Fibroblast of villous mesenchyme (primary cell): Measurements from ENCODE around the gene SPDYE2B. TPM values are rescaled to one million over a fixed set of nuclear protein-coding genes. Genes with fewer than 3 reads are reported as not detected.
"Not testable (repeated sequence)": the region's sequence is repeated elsewhere in the genome, so short reads cannot be mapped to it uniquely, and the experiment has no call there.

Experiments used
- DNase-seq: peaks from one replicate; pipeline ENCODE4 v3.0.0-alpha.2; 2010; ENCODE audit warnings: low read depth
- H3K4me3 ChIP-seq: 2 replicates; pipeline ENCODE4 v1.5.1; 2011; ENCODE audit warnings: low read depth, mild to moderate bottlenecking, low read length
- total RNA-seq: library from RNA; depleted of rRNA; stranded (reverse); fragments of >200 nt; gene quantifications from 2 replicates; pipeline ENCODE4 v1.2.3, GENCODE V29; 2012

SPDYE2B gene
- total RNA-seq, 1 donor, result not detected

- not testable (repeated sequence) for DNase-seq, H3K4me3 ChIP-seq
These were observed 13.2 kb upstream of the SPDYE2B start for GRCh38 chr7:102636956-102637355.

- not testable (repeated sequence) for H3K4me3 ChIP-seq, DNase-seq
These were observed 11.3 kb upstream of the SPDYE2B start for GRCh38 chr7:102638848-102639247.

DNA sequence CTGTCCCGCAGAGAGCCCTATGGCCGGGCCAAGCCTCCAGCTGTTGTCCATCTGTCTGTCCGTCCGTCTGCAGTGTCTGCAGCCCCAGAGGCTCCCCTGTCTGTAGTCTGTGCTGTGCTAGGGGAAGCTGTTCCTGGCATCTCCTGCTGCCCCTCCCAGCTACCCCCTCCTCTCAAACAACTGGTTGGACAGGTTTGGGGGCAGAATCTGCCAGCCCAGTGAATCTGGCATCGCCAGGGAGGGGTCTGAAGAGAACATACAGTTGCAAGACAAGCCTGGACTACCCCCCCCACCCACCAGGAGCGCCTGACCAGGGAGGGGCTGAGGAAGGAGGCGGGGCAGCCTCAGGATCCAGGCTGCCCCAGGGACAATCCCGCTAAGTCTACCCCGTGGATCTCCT lies 7.4 kb upstream of the SPDYE2B start, which contains the start of gene UPK3BL1:
Gene UPK3BL1, minus strand, starts transcription at position 101 of the 400 bp plus-strand sequence. Its CDS starts 50 bp downstream, at position 51.
- not testable (repeated sequence) for H3K4me3 ChIP-seq, DNase-seq

- H3K4me3 ChIP-seq, DNase-seq: not testable (repeated sequence)
These were observed 6.7 kb upstream of the SPDYE2B start for GRCh38 chr7:102643404-102643803.

GRCh38 chr7:102647813-102648212 lies 2.3 kb upstream of the SPDYE2B start:
- DNase-seq, H3K4me3 ChIP-seq: not testable (repeated sequence)

- not testable (repeated sequence) for H3K4me3 ChIP-seq, DNase-seq
These were observed 14.6 kb downstream of the SPDYE2B start for GRCh38 chr7:102664765-102665164.

- H3K4me3 ChIP-seq, DNase-seq: not testable (repeated sequence)
These were observed 16.7 kb downstream of the SPDYE2B start for GRCh38 chr7:102666850-102667249.

DNA sequence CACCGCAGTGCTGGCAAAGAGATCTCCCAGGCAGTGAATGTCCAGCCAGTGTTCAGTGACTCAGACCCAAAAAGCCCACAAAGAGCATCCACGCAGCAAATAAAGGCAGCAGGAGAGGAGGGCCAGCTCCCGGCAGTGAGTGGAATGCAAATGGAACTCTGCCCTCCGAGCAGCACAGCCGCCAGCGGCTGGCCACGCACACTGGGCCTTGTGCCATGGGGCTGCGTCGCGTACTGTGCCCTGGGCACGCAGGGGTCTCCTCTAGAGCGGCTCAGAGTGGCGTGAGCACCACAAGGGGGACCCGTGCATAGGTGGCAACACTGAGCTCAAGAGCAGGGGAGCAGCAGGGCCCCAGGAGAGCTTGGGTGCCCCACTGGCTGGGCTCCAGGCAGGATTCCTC lies 17.4 kb downstream of the SPDYE2B start:
- not testable (repeated sequence) for DNase-seq, H3K4me3 ChIP-seq

DNA sequence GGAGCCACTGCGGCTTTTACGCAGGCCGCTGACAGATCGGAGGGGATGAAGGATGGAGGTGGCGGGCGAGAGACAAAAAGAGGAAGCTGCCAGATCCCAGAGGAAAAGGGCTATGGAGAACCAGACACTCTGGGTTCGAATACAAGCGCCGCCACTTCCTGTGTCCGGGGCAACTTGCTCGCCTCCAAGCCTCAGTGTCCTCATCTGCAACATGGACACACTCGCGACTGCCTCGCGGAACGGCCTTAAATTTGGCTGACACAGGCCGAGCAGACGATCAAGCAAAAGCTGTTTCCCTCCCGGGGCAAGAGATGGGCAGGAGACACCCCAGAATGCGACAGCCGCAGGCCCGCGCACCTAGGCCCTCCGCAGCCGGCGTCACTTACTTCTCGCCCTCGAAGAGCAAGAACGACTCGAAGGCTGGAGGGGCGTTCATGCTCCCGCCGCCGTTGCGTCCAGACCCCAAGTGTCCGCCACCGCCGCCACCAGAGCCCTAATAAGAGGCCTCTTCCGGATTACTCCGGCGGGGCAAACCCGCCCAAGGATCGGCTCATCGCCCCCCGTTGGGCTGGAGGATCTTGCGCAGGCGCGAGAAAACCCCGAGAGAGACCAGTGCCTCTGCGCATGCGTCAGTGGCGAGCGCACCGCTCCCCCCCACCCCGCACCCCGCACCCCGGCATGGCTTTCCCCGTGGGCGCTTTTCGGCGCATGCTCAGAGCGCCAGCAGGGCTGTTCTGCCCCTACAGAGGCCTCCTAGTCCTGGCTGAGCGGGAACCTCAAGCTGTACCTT lies 21.2 kb downstream of the SPDYE2B start, which contains the start of gene POLR2J2:
Gene POLR2J2, minus strand, starts transcription at position 498 of the 790 bp plus-strand sequence. Its CDS starts 62 bp downstream, at position 436.
- peak; percentile 37 for DNase-seq

GRCh38 chr7:102671956-102672307 lies 21.8 kb downstream of the SPDYE2B start:
- not testable (repeated sequence) for DNase-seq, H3K4me3 ChIP-seq

More for the DNA sequence above, 21.2 kb downstream of the SPDYE2B start, which contains the start of gene POLR2J2:
- H3K4me3 ChIP-seq, result peak within 1 kb of the TSS; percentile 33

DNA sequence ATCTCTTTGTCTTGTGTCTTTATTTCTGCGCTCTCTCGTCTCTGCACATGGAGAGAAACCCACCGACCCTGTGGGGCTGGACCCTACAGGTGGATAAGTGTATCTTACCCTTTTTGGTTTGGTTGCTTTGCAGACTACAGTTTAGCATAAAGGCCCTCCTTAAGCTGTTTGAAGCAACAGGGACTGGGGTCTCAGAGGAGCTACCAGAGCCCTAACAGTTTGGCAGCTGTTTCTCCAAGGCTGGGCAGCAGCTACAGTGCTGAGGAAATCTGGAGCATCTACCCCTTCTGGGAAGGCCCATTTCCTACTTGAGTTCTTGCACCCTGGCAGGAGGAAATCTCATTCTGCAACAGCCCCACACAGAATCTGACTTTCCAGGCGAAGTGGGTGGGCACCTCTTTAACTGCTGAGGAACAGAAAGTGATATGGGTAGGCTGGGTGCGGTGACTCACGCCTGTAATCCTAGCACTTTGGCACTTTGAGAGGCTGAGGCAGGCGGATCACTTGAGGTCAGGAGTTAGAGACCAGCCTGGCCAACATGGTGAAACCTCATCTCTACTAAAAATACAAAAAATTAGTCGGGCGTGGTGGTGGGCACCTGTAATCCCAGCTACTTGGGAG lies 23.4 kb downstream of the SPDYE2B start:
- DNase-seq, H3K4me3 ChIP-seq: not testable (repeated sequence)

- H3K4me3 ChIP-seq, DNase-seq: not testable (repeated sequence)
These were observed 25.4 kb downstream of the SPDYE2B start for GRCh38 chr7:102675545-102675944.

DNA sequence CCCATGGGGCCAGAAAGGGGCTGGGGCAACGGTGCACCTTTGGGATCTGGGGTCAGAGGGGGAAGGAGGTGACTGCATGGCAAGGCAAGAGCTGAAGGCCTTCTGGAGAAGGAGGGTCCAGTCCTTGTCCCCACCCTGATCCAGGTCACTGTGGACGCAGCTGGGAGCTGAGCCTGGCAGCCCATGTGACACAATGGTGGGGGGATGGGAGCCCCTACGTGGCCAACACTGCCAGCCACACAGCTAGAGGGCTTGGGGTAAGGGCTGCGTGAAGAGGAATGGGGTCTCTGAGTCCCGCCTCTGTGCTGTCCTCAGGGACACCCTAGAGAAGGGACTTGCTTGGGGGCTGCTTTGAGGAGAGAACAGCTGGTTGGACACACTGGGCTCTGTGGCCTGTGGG lies 30.7 kb downstream of the SPDYE2B start:
- DNase-seq, H3K4me3 ChIP-seq: not testable (repeated sequence)

GRCh38 chr7:102682560-102682959 lies 32.4 kb downstream of the SPDYE2B start:
- not testable (repeated sequence) for DNase-seq, H3K4me3 ChIP-seq

DNA sequence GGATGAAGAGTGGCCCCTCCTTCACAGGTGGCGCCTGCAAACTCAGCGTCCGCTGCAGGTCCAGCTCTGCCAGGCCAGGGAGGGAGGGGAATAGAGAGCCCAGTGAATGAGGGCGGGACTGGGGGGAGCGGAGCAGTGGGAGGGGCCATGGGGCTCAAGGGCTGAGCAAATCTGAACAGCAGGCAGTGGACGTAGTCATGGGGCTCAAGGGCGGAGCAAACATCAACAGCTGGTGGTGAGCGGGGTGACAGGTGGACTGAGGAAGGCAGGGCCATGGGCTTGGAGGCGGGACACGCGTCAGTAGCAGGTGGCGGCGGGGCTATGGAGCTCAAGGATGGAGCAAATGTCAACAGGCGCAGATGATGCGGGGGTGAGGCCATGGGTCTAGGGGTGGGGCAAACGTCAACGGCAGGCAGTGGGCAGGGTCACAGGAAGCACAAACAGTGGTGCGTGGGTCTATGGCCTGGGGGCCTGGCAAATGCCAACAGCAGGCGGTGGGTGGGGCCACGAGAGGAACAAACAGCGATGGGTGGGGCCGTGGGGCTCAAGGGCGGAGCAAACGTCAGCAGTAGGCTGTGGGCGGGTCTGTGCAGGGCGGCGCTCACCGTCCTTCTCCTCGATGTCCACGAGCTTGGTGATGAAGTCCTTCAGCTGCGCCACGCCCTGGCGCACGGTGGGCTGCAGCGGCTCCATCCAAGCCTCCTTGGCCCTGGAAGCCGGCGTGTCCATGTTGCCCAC lies 38.3 kb downstream of the SPDYE2B start:
- DNase-seq, H3K4me3 ChIP-seq: not testable (repeated sequence)

- not testable (repeated sequence) for DNase-seq, H3K4me3 ChIP-seq
These were observed 39.5 kb downstream of the SPDYE2B start for GRCh38 chr7:102689436-102690282.

DNA sequence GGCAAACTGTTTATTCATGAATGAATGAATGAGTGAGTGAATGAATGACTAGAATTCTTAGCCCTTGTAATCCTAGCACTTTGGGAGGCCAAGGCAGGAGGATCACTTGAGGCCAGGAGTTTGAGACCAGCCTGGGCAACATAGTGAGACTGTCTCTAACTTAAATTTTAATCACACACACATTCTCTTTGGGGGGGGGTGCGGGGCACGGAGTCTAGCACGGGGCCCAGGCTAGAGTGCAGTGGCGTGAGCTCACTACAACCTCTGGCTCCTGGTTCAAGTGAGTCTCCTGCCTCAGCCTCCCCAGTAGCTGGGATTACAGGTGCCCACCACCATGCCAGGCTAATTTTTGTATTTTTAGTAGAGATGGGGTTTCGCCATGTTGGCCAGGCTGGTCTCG lies 40.5 kb downstream of the SPDYE2B start:
- DNase-seq, H3K4me3 ChIP-seq: not testable (repeated sequence)

DNA sequence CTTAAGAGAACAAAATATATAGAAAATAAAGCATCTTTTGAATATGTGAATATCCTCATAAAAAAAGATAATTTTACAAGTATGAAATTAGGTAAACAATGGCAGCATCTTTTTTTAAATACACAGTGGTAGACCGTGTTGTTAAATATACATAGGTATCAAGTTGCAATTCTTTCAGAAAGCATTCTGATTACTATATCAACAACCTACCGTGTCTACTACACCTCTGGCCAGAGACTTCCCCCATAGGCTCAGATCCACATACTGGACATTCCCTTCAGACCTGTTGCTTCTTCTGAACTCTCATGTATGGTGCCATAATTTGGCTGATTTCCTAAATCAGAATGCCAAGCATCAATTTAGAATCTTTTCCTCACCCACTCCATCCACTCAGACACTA lies 43.9 kb downstream of the SPDYE2B start:
- H3K4me3 ChIP-seq, DNase-seq: not testable (repeated sequence)
